Activated T-helper 1 cell treated with anti-CD3 and anti-CD28 coated beads, Interleukin-2, amount 50 U/mL, for 16 hours (primary cell): ENCODE measurements around the gene ZNF554.
"Not testable (repeated sequence)": the region's sequence is repeated elsewhere in the genome, so short reads cannot be mapped to it uniquely, and the experiment has no call there.

Experiments used
- DNase-seq, 2 donors: peaks; one replicate each; pipeline ENCODE4 v3.0.0-alpha.2; 2020; ENCODE audit warnings: low read depth in 1 of 2, low spot score in 1 of 2

The ZNF554 gene

GRCh38 chr19:2790557-2791271, 29.0 kb upstream of the ZNF554 start:
- no peak for DNase-seq

- DNase-seq = no peak
Measured at GRCh38 chr19:2791440-2791839, 28.2 kb upstream of the ZNF554 start.

- no peak for DNase-seq
Measured at GRCh38 chr19:2791876-2792275, 27.8 kb upstream of the ZNF554 start.

DNA sequence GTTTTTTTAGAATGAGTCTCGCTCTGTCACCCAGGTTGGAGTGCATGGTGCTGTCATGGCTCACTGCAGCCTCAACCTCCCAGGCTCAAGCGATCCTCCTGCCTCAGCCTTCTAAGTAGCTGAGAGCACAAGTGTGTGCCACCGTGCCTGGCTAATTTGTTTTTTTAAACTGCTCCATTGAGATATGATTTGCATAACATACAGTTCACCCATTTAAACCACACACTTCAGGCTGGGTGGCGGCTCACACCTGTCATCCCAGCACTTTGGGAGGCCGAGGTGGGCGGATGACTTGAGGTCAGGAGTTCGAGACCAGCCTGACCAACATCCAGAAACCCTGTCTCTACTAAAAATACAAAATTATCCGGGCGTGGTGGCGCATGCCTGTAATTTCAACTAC, 27.0 kb upstream of the ZNF554 start:
- not testable (repeated sequence) for DNase-seq

DNA sequence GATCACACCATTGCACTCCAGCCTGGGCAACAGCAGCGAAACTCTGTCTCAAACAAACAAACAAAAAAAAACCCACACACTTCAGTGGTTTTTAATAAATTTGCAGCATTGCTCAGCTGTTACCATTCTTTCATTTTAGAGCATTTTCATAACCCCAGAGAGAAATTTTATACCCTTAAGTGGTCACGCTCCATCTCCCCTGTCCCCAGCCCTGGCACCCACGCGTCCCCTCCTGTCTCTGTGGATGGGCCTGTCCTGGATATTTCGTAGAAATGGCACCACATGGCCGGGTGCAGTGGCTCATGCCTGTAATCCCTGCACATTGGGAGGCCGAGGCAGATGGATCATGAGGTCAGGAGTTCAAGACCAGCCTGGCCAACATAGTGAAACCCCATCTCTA, 26.5 kb upstream of the ZNF554 start:
- DNase-seq = no peak

GRCh38 chr19:2793577-2793976, 26.1 kb upstream of the ZNF554 start:
- no peak for DNase-seq

DNA sequence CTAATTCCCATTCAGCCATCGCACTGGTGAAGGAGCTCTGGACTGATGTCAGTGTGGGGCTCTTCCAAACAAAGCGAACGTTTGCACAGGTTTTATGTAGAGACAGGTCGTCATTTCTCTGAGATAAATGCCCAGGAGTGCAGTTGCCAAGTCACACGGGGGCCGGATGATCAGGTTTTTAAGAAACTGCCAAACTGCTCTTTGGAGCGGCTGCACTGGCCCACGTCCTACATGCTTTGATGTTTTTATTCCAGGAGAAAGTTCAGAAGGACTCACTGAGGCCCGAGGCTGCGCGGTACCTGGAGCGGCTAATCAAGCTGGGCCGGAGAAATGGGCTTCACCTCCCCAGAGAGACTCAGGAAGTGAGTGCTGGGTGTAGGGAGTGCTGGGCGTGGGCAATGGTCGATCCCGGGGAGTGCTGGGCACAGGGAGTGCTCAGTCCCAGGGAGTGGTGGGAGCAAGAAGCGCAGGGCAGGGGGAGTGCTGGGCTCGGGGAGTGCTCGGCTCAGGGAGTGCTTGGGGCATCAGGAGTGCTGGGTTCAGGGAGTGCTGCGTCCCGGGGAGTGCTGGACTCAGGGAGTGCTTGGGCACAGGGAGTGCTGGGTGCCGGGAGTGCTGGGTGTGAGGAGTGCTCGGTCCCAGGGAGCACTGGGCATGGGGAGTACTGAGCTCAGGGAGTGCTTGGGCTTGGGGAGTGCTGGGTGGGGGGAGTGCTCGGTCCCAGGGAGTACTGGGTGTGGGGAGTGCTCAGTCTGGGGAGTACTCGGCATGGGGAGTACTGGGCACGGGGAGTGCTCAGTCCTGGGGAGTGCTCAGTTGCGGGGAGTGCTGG, 23.6 kb upstream of the ZNF554 start:
- DNase-seq = no peak

DNA sequence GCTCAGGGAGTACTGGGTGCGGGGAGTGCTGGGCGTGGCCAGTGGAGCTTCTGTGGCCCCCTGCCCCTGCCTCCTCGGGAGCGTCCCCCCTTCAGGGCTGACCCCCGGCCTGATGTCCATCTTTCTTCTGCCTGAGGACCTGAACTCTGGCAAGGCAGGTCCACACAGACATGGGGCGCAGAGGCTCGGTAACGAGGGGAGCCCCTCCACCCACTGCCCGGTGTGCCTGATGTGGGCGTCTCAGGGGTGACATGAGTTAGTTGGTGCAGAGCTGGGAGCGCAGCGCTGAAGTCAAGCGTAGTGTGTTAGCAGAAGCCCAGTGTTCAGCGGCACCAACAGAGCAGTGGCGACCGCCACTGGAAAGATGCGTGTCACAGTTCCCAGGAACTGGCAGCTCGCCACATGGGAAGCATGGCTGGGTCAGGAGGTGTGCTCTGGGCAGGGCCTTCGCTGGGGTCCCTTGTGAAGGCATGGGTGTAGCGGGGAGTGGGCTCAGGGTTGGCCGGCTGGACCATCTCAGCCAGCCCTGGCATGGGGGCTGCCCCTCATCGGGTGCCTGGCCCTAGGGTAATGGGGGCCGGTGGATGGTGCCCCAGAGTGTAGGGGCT, 22.9 kb upstream of the ZNF554 start:
- DNase-seq = no peak

DNA sequence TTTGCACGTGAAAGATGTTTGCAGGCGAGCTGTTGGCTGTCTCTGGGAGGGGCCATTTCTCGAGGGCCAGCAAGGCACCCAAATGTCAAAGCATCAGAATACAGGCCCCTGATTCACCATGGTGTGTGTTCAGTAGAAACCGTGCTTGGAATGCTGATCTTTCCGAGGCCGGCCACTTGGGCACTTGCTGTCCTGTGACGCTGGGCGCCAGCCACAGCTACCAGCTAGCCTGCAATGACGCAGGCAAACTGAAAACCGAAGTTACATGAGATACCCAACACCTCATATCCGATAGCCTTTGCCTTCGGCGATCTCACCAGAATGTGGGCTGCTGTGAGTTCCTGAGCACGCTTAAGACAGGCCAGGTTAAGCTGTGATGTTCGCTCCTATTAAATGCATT, 22.4 kb upstream of the ZNF554 start:
- DNase-seq = no peak

DNA sequence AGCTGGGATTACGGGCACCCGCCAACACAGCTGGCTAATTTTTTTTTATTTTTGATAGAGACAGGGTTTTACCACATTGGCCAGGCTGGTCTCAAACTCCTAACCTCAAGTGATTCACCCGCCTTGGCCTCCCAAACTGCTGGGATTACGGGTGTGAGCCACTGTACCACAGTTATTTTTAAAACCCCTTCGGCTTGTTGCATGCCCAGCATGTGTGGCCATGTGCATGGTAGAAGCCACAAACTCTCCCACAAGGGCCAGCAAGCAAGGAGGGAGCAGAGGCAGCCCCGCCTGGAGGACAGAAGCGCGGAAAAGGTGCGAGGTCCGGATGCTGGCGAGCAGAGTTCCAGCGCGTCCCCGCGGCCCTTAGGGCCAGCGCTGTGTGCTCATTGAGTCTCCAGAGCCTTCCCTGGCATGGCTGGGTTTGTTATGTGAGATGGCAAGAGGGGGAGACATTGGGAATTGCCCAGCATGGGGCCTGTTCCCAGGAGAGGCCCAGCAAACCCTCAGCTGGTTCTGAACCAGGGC, 21.4 kb upstream of the ZNF554 start:
- DNase-seq = no peak

- no peak for DNase-seq
Measured at GRCh38 chr19:2798733-2799132, 20.9 kb upstream of the ZNF554 start.

DNA sequence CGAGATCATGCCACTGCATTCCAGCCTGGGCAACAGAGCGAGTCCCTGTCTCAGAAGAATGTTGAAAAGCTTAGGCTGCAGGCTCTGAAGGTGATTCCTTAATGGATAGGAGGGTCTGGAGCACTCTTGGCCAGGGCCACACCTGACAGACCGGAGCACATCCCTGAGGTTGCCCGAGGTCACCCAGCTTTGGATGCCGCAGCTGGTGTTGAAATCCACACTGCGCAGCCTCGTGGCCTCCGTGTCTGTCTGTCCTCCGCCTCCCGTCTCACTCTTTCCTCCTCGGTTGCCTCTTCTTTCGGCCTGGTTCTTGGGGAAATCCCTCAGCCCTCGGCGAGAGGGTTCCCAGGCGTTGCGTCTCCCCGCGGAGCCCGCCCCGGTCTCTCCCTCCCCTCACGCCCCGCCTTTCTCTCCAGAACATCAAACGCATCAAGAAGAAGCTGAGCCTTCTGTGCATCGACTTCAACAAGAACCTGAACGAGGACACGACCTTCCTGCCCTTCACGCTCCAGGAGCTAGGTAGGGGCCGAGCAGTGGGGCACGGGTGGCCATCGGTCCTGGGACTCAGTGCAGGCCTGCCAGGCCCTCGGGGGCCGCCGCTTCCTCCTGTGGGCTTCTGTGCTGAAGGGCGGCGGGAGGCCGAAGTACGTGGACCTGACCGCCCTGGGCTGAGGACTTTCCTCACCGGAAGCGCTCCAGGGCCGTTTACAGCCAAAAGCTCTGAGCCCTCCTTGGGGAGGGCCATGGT, 20.2 kb upstream of the ZNF554 start:
- DNase-seq = no peak

GRCh38 chr19:2800506-2800905, 19.2 kb upstream of the ZNF554 start:
- DNase-seq = no peak

- no peak for DNase-seq
Measured at GRCh38 chr19:2802826-2803225, 16.8 kb upstream of the ZNF554 start.

DNA sequence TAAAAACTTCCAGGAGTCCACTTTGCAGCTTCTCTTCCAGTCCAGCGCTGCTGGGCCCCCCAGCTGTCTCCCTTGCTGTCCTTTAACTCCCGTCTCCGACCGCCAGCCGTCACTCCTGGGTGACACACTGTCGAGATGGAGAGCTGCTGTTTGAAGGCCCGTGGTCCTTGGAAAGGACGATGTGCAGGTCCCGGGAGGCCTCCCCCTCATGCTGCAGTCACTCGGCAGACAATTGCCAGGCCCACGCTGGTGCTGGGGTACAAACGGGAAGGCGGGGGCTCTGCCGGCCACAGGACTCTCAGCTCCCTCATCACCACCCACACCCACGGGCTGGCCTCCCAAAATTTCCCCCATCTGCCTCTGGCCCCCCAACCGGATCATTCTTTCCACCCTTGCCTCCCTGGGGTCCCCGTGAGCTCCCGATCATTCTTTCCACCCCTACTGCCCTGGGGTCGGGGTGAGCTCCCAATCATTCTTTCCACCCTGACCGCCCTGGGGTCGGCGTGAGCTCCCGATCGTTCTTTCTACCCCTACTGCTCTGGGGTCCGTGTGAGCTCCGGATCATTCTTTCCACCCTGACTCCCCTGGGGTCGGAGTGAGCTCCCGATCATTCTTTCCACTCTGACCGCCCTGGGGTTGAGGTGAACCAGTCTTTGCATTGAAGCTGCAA, 16.0 kb upstream of the ZNF554 start:
- DNase-seq = no peak

- DNase-seq = no peak
Measured at GRCh38 chr19:2804156-2805004, 15.3 kb upstream of the ZNF554 start.

GRCh38 chr19:2805261-2805900, 14.3 kb upstream of the ZNF554 start:
- DNase-seq = no peak

DNA sequence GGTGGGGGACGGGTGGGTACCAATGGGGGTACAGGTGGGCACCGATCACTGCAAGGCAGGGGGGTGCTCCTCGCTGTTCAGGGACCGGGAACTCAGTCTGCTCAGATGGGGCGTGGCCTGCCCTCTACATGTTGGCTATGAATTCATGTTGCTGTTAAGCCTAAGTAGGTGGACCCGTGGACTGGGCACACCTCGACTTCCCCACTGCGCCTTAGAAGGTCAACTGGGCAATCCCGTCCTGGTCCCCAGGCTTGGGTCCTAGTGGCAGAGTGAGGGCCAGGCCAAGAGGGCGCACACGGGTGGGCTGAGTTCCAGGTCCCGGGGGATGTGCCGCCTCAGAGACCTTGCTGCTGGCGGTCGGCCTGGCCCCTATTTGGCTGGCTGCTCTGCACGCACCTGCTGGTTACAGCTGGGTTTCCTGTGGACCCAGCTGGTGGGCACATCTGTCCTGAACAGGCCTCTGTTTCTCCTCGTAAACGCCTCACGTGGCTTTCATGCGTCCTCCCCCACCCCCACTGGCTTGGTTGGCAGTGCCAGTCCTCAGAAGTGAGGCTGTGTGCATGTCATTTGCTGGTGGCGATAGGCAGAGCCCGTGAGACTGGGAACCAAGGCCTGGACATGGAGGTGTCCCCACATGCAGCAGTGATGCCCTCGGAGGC, 13.5 kb upstream of the ZNF554 start:
- DNase-seq = no peak
